ENCODE results near the gene COL6A5.
"Not testable (repeated sequence)": the region's sequence is repeated elsewhere in the genome, so short reads cannot be mapped to it uniquely, and the experiment has no call there.

Gene COL6A5

DNA sequence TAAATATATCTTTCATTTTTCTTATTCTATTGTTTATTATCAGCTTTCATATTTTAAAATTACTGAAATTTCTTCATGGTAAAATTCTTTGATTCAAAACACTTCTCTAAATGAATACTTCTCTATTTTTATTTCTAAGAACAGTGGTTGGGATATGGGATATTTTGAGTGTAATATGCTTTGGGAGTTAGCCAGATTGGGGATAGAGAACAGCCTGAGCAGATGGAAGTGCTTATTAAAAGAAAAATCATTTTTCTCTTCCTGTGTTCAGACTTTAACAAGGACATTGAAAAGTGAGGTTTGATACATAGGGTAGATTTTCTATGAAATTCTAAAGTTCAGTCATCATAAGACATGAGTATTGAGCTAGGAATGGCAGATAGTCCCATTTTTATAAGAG, 84.8 kb downstream of the COL6A5 start:
- DNase-seq (ENCODE audit: low read depth in 2 of 2), result no peak
- TF ChIP-seq, protein P1, sequence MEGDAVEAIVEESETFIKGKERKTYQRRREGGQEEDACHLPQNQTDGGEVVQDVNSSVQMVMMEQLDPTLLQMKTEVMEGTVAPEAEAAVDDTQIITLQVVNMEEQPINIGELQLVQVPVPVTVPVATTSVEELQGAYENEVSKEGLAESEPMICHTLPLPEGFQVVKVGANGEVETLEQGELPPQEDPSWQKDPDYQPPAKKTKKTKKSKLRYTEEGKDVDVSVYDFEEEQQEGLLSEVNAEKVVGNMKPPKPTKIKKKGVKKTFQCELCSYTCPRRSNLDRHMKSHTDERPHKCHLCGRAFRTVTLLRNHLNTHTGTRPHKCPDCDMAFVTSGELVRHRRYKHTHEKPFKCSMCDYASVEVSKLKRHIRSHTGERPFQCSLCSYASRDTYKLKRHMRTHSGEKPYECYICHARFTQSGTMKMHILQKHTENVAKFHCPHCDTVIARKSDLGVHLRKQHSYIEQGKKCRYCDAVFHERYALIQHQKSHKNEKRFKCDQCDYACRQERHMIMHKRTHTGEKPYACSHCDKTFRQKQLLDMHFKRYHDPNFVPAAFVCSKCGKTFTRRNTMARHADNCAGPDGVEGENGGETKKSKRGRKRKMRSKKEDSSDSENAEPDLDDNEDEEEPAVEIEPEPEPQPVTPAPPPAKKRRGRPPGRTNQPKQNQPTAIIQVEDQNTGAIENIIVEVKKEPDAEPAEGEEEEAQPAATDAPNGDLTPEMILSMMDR (IDR thresholded peaks at IDR 0.05; ENCODE audit: low read depth, low read length), result no peak
- H3K4me3 ChIP-seq (replicated peaks in 1 of 2; ENCODE audit: low read depth in 2 of 2, low read length in 2 of 2), result no peak overlapping the region

DNA sequence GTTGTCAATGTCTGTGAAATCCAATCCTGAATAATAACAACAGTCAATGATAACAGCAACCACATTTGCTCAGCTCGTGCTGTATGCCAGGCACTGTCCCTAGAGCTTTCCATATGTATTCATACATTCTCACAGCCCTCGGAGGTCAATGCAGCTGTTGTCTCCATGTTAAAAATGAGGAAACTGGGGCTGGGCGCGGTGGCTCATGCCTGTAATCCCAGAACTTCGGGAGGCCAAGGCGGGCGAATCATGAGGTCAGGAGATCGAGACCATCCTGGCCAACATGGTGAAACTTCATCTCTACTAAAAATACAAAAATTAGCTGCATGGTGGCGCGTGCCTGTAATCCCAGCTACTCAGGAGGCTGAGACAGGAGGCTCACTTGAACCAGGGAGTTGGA, 86.6 kb downstream of the COL6A5 start:
- H3K4me3 ChIP-seq (replicated peaks in 1 of 2; ENCODE audit: low read depth in 2 of 2, low read length in 2 of 2), result not testable (repeated sequence)

DNA sequence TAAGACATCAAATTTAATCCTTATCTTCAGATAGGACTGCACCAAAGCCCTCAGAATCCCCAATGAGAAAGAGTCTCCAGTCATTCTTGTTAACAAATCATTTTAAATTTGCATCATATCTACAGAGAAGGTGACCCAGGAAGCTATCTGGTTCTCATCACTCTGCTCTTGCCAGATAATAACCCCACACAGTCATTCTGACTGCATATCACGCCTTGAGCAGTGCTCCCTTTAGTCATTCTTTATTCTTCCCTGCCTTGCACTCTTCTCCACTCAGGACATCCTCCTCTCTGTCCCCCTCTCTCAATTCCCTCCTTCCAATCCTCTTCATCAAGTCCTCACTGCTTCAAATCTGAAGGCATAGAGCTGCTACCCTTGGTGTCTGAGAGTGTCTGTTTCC, 87.8 kb downstream of the COL6A5 start:
- TF ChIP-seq, protein P1 (IDR thresholded peaks at IDR 0.05; ENCODE audit: low read depth, low read length), result no peak
- no peak for DNase-seq (ENCODE audit: low read depth in 2 of 2)
- H3K4me3 ChIP-seq (replicated peaks in 1 of 2; ENCODE audit: low read depth in 2 of 2, low read length in 2 of 2), result no peak overlapping the region

More for the DNA sequence above, 86.6 kb downstream of the COL6A5 start:
- DNase-seq (ENCODE audit: low read depth in 2 of 2), result not testable (repeated sequence)

DNA sequence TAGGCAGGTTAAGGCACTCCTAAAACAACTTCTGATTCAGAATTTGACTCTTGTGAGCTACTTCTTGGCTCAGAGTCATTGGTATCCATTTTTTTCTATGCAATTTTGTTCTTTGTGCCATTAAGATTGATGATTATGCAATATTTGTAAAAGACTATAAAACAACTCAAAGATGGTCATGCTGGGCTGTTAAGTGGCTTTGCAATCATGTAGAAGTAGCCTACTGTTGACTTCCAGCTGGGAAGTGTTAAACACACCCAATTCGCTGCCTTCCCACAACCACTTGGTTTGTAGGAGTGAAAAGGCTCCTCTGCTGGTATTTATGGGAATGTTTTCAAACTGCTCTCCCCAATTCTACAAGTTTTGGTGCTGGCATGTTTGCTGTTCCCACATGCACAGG, 96.8 kb downstream of the COL6A5 start:
- no peak for DNase-seq (ENCODE audit: low read depth in 2 of 2)
- no peak overlapping the region for H3K4me3 ChIP-seq (replicated peaks in 1 of 2; ENCODE audit: low read depth in 2 of 2, low read length in 2 of 2)
- TF ChIP-seq, protein P1 (IDR thresholded peaks at IDR 0.05; ENCODE audit: low read depth, low read length), result no peak

DNA sequence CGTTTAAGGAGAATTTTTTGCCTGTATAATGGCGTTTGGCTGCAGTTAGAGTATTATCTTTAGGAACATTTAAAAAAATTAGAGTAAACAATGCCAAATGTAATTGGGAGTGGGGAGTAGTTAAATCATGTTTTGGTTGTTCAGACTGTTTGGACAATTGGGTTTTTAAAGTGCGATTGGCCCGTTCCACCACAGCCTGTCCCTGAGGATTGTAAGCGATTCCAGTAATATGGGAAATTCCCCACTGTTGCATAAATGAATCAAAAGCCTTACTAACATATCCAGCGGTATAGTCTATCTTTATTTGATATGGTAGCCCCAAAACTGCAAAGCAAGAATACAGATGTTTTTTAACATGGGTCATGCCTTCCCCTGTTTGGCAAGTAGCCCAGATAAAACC, 101.4 kb downstream of the COL6A5 start:
- DNase-seq (ENCODE audit: low read depth in 2 of 2); H3K4me3 ChIP-seq (replicated peaks in 1 of 2; ENCODE audit: low read depth in 2 of 2, low read length in 2 of 2): not testable (repeated sequence)

DNA sequence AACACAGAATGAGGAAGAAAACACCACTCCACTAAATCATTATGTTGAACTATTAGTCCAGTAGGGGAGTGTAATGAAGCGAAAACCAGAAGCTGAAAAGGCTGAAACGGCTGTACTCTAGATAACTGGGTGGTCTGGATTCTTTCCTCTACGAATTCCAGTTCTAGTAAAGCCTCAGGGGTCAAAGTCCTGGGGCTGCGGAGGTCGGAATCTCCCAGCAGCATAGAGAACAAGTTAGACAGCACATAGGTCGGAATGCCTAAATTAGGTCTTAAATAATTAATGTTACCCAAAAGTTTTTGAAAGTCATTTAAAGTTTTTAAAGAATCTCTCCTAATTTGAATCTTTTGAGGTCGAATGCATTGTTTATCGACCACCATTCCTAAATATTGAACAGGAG, 102.7 kb downstream of the COL6A5 start:
- H3K4me3 ChIP-seq (replicated peaks in 1 of 2; ENCODE audit: low read depth in 2 of 2, low read length in 2 of 2); DNase-seq (ENCODE audit: low read depth in 2 of 2): not testable (repeated sequence)

DNA sequence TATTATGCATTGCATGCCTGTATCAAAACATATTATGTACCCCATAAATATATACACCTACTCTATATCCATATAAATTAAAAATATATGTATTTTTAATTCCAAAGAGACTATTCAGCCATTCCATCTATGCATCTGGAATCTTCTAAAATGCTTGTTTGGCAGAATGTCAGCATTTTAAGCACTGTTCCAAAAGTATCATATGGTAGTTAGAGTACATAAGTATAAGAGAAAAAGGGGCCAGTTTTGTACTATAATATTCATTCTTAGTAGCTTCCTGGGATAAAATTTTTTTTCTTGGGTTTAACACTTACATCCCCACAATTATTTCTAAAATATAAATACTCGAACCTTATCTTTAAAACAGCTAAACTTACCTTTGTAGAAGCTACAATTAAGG, 111.1 kb downstream of the COL6A5 start:
- no peak for DNase-seq (ENCODE audit: low read depth in 2 of 2)
- no peak overlapping the region for H3K4me3 ChIP-seq (replicated peaks in 1 of 2; ENCODE audit: low read depth in 2 of 2, low read length in 2 of 2)
- TF ChIP-seq, protein P1 (IDR thresholded peaks at IDR 0.05; ENCODE audit: low read depth, low read length), result no peak

DNA sequence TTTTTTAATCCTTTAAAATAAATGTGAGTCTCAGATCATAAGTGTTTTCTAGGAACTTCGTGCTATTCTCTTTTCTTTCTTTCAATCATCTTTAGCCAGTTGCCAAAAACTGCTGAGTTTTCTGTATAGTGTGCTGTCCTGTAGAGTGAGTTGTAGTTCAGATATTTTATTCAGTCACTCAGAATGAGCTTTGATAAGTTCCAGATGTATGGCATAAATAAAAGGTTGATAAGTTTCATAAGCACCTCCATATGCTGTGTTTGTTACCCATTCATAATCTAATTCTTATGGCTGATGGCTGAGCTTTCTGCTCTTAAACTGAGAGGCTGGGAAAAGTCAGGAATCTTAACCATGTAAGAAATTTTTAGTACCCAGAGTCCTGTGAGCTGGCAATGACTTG, 112.2 kb downstream of the COL6A5 start:
- DNase-seq (ENCODE audit: low read depth in 2 of 2), result no peak
- H3K4me3 ChIP-seq (replicated peaks in 1 of 2; ENCODE audit: low read depth in 2 of 2, low read length in 2 of 2), result no peak overlapping the region
- TF ChIP-seq, protein P1 (IDR thresholded peaks at IDR 0.05; ENCODE audit: low read depth, low read length), result no peak

DNA sequence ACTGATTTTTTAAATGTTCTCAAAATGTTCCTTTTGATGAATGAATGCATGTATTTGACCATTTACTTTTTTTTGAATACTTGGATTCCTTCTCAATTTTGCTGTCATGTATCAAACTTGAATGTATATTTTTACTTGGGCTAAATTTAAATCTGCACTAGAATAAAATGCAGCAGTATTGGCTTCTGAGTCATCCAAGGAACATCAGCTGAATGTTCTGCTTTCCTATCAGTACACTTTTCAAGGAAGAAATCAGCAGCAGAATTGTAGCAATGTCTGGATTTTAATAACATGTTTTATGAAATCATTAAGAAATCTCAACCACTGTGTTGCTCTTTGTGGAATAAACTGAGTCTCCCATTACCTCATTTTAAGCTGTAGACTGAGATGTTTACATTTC, 114.5 kb downstream of the COL6A5 start:
- H3K4me3 ChIP-seq (replicated peaks in 1 of 2; ENCODE audit: low read depth in 2 of 2, low read length in 2 of 2), result no peak overlapping the region
- DNase-seq (ENCODE audit: low read depth in 2 of 2), result no peak
- TF ChIP-seq, protein P1 (IDR thresholded peaks at IDR 0.05; ENCODE audit: low read depth, low read length), result no peak

Data from cardiac fibroblast (primary cell).